HepG2 (cell line): ENCODE measurements around the gene ZC3H4. TPM values are rescaled to one million over a fixed set of nuclear protein-coding genes. Genes with fewer than 3 reads are reported as not detected.

Source experiments
- ARID4A ChIP-seq: sonication (generic); formaldehyde crosslinking; IDR thresholded peaks from 2 replicates; pipeline ENCODE4 v1.5.0; 2020; ENCODE audit warnings: mild to moderate bottlenecking, missing genetic modification reagents, borderline replicate concordance
- CEBPG ChIP-seq: IDR thresholded peaks from 2 replicates; pipeline ENCODE4 v1.6.1; 2016
- E2F1 ChIP-seq: sonication (generic); formaldehyde crosslinking; IDR thresholded peaks from 2 replicates; pipeline ENCODE4 v1.5.0; 2020; ENCODE audit warnings: missing genetic modification reagents
- E2F5 ChIP-seq: sonication (generic); formaldehyde crosslinking; conservative IDR thresholded peaks from 2 replicates; pipeline ENCODE4 v1.4.0; 2020; ENCODE audit warnings: missing genetic modification reagents
- GFI1 ChIP-seq: sonication (generic); formaldehyde crosslinking; IDR thresholded peaks from 2 replicates; pipeline ENCODE4 v1.5.0; 2020; ENCODE audit warnings: missing genetic modification reagents, mild to moderate bottlenecking, borderline replicate concordance
- NR3C1 ChIP-seq: sonication (generic); formaldehyde crosslinking; IDR thresholded peaks from 2 replicates; pipeline ENCODE4 v1.4.0; 2020; ENCODE audit warnings: missing genetic modification reagents
- PATZ1 ChIP-seq: sonication (generic); formaldehyde crosslinking; IDR thresholded peaks from 2 replicates; pipeline ENCODE4 v1.4.0; 2020; ENCODE audit warnings: missing genetic modification reagents
- TBP ChIP-seq: sonication (generic); formaldehyde crosslinking; IDR thresholded peaks from 2 replicates; pipeline ENCODE4 v1.5.0; 2020; ENCODE audit warnings: missing genetic modification reagents
- ZHX1 ChIP-seq: sonication (generic); formaldehyde crosslinking; IDR thresholded peaks from 2 replicates; pipeline ENCODE4 v1.8.1; 2022; ENCODE audit warnings: low read depth, mild to moderate bottlenecking, missing genetic modification reagents
- ZKSCAN5 ChIP-seq: sonication (generic); formaldehyde crosslinking; IDR thresholded peaks from 2 replicates; pipeline ENCODE4 v1.5.1; 2020; ENCODE audit warnings: mild to moderate bottlenecking, missing genetic modification reagents
- ZNF558 ChIP-seq: sonication (generic); formaldehyde crosslinking; IDR thresholded peaks from 2 replicates; pipeline ENCODE4 v1.9.0; 2022; ENCODE audit warnings: mild to moderate bottlenecking, missing genetic modification reagents, borderline replicate concordance
- ZNF740 ChIP-seq: sonication (generic); formaldehyde crosslinking; IDR thresholded peaks from 2 replicates; pipeline ENCODE4 v1.4.0; 2020; ENCODE audit warnings: missing genetic modification reagents
- polyA plus RNA-seq, 8 experiments: library from polyadenylated mRNA; depleted of rRNA in 3 of 8; stranded (reverse) in 7 of 8; unstranded in 1 of 8; fragments of >200 nt; fragmentation: Illumina TruSeq in 4 of 8; extraction: Trizol in 4 of 8; gene quantifications; 2 replicates each; pipeline versions ENCODE4 v1.2.1 to v1.2.3, GENCODE V29; 2011 to 2016; ENCODE audit warnings: low read depth in 4 of 8, missing spikeins in 1 of 8, mixed read lengths in 1 of 8; ENCODE audit not compliant: insufficient read depth in 1 of 8
- total RNA-seq, 5 experiments: library from RNA; depleted of rRNA; stranded (reverse); fragments of >200 nt; fragmentation: Illumina TruSeq; extraction: Trizol; gene quantifications; 2 replicates each; pipeline ENCODE4 v1.2.3, GENCODE V29; 2016; ENCODE audit warnings: low read depth in 1 of 5

The ZC3H4 gene
- total and polyA plus RNA-seq, 2 of the 13 experiments (the other 11 are each of a cell fraction or from before 2014, with no cell fraction given): 1.8 to 10.7 TPM

GRCh38 chr19:47112997-47113849 is at the start of gene ZC3H4 (continued):
- peak; percentile 96 for TF ChIP-seq ZHX1
- TF ChIP-seq E2F1: peak; percentile 32; the same call in 1 of the 2 replicates
- peak; percentile 46; the same call in 1 of the 2 replicates for TF ChIP-seq GFI1 (CRISPR knock-in tag)
- TF ChIP-seq PATZ1: peak; percentile 93
- TF ChIP-seq CEBPG: peak; percentile 72
- TF ChIP-seq ZKSCAN5 (CRISPR knock-in tag): peak; percentile 94
- no peak; the same call in 1 of the 2 replicates for TF ChIP-seq ZNF740 (CRISPR knock-in tag)
- TF ChIP-seq TBP (CRISPR knock-in tag): no peak
- peak; percentile 64; the same call in 1 of the 2 replicates for TF ChIP-seq ARID4A
- TF ChIP-seq NR3C1: no peak
- no peak; the same call in 1 of the 2 replicates for TF ChIP-seq E2F5
- TF ChIP-seq ZNF558: no peak
